Stromal cell of bone marrow (primary cell): ENCODE results near the gene FAXC.
"Not testable (repeated sequence)": the region's sequence is repeated elsewhere in the genome, so short reads cannot be mapped to it uniquely, and the experiment has no call there.

Source experiments
- DNase-seq: peaks from one replicate; pipeline ENCODE4 v3.0.0-alpha.2; 2012; ENCODE audit warnings: low read depth

Gene FAXC

GRCh38 chr6:99285881-99286280 is 63.6 kb downstream of the FAXC start:
- no peak for DNase-seq

DNA sequence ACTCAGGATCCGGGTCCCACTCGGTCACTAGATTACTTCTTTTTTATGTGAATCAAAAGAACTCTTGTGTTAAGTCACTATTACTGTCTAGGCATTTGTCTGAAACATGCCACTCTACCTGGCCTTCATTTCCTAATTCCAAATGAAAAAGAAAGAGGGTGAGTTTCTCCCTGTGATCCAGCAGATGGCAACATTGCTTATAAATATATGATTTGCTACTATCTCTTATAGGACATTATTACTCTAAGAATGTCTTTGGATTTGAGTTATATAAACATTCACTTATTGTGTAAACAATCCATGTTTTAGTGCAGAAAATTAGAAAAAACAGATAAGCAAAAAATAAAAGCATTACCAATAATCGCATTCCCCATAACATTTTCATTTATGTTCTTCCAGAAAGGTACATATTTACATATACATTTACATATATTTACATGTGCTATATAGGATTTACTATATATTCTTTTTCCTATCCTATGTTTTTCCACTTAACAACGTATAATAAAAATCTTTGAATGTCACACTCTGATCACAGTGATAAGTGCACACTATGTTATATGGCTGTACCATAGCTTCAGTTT is 66.9 kb downstream of the FAXC start:
- DNase-seq: peak; percentile 6

DNA sequence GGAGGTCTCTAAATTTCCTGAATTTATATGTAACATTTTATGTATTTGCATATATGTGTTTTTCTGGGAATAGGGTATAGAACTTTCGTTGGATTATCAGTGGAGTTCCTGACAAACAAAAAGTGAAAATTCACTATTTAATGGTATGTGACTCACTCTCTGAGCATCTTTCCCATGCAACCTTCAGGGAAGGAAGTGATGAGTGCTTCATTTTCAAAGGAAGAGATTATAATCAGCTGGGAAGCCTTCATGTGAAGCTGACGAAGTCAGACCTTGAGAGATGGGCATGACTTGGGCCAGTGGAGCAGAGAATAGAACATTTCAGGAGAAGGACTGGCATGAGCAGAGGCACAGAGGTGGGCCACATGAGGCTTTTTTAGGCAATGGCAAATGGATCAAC is 72.7 kb downstream of the FAXC start:
- no peak for DNase-seq

- DNase-seq: no peak
Observed at GRCh38 chr6:99270826-99271225, 78.6 kb downstream of the FAXC start.

DNA sequence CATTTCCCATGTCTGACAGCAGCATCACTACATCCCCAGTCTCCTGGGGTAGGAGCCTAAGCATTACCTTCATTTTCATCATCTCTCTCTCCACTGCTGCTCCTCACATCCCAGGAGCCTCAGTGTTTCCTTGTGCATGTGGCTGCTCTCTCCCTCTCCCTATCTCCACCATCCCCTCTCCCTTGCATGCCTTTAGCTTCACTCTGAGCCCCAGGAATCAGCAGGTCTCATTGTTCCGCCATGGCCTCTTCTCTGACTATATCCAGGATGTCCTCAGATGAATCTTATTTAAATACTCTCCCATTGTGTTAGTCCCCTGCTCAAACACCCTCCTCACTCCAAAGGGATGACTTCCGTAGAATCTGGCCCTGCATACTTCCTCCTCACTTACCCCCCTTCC is 79.4 kb downstream of the FAXC start:
- DNase-seq: no peak

GRCh38 chr6:99269207-99269606 is 80.3 kb downstream of the FAXC start:
- no peak for DNase-seq

GRCh38 chr6:99266996-99267395 is 82.5 kb downstream of the FAXC start:
- not testable (repeated sequence) for DNase-seq

DNA sequence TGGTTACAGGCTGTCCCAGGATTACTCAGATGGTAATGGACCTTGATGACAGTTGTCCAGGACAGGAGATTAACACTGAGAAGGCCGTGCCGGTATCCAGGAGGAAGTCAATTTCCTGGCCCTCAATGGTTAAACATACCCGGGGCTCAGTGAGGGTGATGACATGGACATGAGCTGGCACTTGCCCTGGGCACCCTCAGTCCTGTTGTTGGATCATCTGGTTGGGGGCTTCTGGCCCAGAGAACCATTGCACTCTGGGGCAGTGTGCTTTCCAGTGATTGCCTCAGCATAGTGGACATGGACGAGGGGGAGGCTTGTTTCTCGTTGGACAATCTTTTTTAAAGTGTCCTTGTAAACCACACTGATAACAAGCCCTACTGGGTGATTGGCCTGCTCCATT is 84.0 kb downstream of the FAXC start:
- not testable (repeated sequence) for DNase-seq

GRCh38 chr6:99254616-99255550 is 94.6 kb downstream of the FAXC start:
- no peak for DNase-seq

GRCh38 chr6:99253271-99253670 is 96.2 kb downstream of the FAXC start:
- no peak for DNase-seq

- no peak for DNase-seq
Observed at GRCh38 chr6:99252421-99252820, 97.1 kb downstream of the FAXC start.

DNA sequence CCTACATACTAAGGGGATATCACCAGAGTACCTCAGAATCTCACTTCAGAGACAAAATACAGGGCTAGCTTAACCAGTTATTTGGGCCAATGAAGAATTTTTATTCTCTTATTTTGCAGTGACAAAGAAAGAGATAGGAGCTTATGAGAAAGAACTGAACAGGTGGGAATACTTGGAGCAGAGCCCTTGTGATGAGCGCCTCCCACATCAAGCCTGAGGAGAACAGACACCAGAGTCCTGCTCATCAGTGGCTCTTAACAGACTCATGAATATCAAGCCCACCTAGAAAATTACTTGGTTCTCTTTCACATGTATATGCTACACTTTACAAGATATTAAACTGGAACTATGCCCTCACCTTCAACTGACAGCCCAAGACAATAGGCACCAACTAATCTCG is 99.0 kb downstream of the FAXC start:
- no peak for DNase-seq

- no peak for DNase-seq
Observed at GRCh38 chr6:99246602-99247001, 102.9 kb downstream of the FAXC start.

DNA sequence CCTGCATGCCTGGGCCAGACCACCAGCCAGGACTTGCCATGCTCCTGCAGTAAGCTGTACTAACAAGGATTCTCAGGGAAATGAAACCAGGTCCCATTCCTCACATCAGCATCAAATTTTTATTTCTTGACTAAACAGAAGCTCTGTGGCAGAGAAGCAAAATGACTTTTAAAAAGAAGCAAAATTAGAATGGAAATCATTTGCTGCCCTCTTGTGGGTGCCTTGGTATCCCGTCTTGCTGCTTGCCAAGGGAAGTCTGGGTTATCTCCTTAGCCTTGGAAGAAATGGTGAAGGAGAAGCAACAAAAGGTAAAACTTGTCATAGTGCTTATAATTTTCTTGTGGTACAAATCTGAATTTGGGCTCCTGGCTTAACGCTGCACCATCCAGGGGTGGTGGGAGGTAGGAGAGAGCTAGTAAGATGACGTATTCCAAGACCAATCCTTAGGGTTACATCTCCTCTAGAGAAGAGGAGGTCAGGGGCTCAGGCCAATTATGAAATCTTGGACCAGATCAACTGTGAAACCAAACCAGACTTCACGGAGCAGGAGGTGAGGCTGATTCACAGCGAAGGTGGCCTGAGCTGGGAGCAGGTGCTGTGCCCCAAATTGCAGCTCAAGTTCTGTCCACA is 107.5 kb downstream of the FAXC start:
- peak; percentile 5 for DNase-seq

DNA sequence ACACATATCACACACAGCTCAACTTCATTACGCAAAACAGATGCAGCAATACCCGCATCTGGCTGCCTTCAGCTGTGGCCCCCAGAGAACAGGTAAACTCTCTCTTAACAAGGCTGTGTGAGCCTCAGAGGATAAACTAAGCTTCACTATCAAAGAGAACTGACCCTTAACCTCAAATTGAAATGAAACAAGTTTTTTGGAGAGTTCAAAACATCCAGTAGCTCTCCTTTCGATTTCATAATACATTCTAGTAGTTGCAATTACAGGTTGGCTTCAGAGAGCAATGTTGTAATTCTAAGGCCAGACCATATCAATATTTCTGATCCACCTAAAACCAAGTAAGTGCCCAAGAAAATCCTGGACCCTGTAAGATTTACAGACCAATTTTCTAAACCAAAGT is 113.5 kb downstream of the FAXC start:
- DNase-seq: no peak

DNA sequence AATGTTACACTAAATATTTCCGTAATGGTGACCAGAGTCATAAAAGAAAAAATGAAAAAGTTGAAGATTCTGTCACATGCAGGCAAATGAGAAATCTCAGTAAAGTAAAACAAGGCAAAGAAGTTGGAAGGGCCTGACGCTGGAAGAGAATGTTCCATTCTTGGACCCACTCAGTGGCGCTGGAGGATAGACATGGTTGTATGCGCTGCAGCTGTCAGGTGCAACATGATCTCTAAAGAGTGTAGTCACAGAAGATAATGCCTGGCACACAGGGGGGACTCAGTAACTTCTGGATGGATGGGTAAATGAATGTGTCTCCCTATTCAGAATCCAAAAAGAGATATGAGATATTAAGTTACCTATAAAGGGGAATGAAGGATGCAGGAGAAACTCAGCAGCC is 116.3 kb downstream of the FAXC start:
- no peak for DNase-seq

DNA sequence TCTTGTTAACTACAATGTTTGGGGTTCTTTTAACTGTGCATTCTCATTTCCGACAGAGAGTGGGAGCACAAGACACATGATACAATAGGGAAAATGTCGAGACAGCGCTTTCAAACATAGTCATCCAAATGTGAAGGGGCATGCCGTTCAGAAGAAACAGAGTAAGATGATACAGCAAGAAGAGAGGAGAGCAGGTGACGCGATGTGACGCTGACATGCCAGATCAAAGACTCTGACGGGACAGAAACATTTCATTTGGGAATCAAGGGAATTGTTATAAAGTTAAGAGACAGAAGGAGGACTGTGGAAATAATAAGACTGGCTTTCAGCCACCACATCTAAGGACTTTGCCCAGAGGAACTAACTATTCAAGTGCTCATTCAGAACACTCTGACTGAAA is 117.4 kb downstream of the FAXC start:
- DNase-seq: no peak

- DNase-seq: no peak
Observed at GRCh38 chr6:99225172-99225571, 124.3 kb downstream of the FAXC start.
